SK-N-SH (cell line): ENCODE results near the gene PPP2R5B.
A peak's percentile ranks its signal among the peaks of the same experiment; 100 is the strongest.

Source experiments
- CHD2 ChIP-seq: fragments of 150-350 bp; IDR thresholded peaks from 2 replicates; pipeline ENCODE4 v1.6.1; 2018; ENCODE audit warnings: low read length; ENCODE audit not compliant: partially characterized antibody
- POLR2AphosphoS5 ChIP-seq: IDR thresholded peaks from 2 replicates; pipeline ENCODE4 v1.6.1; 2012; ENCODE audit warnings: low read depth, low read length
- RXRA ChIP-seq: IDR thresholded peaks from 2 replicates; pipeline ENCODE4 v1.4.0; 2012; ENCODE audit warnings: low read depth, mild to moderate bottlenecking, borderline replicate concordance
- TF ChIP-seq, protein P1 (sequence below): IDR thresholded peaks from 2 replicates; pipeline ENCODE4 v1.4.0; 2012; ENCODE audit warnings: low read depth
- TF ChIP-seq, protein P2 (sequence below): fragments of 200-600 bp; sonication (generic); IDR thresholded peaks from 2 replicates; pipeline ENCODE4 v1.6.1; 2017; ENCODE audit warnings: antibody characterized with exemption, mild to moderate bottlenecking, moderate library complexity

DNA sequence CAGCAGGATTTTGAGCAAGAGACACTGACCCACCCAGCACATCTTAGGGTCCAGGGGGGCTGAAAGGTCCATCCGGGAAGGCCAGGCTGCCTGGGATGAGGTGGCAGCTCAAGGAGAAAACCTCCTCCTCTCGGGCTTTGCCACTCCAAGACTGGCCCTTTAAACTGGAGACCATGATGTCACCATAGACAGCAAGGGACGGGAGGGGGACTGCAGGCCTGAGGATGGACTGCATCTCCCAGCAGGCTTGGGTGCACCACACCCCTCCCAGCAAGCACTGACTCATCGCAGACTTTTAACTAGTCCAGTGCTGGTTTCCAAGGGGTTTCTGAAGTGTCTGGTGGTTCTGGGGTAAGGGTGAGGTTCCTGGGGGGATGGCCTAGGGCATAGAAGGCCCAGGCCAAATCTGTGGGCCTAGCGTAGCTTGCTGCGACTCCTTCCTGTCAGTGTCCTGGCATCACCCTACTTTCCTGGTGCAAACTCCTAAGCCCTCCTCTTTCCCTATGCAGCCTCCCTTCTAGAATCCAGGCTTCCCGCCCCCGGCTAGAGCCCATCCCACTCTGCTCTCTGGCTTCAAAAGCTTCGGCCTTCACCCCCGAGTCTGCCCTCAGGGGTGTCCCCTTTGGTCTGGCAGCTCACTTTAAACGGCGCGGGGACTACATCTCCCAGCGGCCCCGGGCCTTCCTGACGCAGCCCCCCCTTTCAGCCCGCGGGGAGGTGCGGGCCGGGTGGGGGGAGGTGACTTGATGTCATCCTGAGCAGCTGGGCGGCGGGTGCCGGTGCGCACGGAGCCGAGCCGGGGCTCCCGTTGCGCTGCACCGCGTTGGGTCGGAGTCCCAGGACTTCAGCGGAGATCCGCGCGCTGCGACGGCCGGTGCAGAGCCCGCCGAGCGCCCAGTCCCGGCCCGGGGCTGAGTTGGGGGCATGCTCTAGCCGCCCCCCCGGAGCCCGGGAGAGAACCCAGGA, at the start of gene PPP2R5B:
- TF ChIP-seq, protein P1, sequence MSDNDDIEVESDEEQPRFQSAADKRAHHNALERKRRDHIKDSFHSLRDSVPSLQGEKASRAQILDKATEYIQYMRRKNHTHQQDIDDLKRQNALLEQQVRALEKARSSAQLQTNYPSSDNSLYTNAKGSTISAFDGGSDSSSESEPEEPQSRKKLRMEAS = peak; percentile 74
- TF ChIP-seq CHD2 (peak; percentile 84), RXRA (no peak), POLR2AphosphoS5 (peak; percentile 25; the same call in 1 of the 2 replicates)
- TF ChIP-seq, protein P2, sequence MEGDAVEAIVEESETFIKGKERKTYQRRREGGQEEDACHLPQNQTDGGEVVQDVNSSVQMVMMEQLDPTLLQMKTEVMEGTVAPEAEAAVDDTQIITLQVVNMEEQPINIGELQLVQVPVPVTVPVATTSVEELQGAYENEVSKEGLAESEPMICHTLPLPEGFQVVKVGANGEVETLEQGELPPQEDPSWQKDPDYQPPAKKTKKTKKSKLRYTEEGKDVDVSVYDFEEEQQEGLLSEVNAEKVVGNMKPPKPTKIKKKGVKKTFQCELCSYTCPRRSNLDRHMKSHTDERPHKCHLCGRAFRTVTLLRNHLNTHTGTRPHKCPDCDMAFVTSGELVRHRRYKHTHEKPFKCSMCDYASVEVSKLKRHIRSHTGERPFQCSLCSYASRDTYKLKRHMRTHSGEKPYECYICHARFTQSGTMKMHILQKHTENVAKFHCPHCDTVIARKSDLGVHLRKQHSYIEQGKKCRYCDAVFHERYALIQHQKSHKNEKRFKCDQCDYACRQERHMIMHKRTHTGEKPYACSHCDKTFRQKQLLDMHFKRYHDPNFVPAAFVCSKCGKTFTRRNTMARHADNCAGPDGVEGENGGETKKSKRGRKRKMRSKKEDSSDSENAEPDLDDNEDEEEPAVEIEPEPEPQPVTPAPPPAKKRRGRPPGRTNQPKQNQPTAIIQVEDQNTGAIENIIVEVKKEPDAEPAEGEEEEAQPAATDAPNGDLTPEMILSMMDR = no peak
